HUES6 (cell line): ENCODE data around the gene NOX5.

Experiments
- H3K27ac ChIP-seq: 2 replicates; pipeline ENCODE4 v1.7.0; 2013; ENCODE audit warnings: low read depth, mild to moderate bottlenecking, low read length, inconsistent platforms
- H3K27me3 ChIP-seq: 2 replicates; pipeline ENCODE4 v1.6.1; 2013; ENCODE audit warnings: low read length; ENCODE audit not compliant: control insufficient read depth, insufficient read depth
- H3K36me3 ChIP-seq: 2 replicates; pipeline ENCODE4 v1.6.1; 2013; ENCODE audit warnings: low read length; ENCODE audit not compliant: control insufficient read depth, insufficient read depth
- H3K4me1 ChIP-seq: 2 replicates; pipeline ENCODE4 v1.6.1; 2013; ENCODE audit warnings: low read length; ENCODE audit not compliant: control insufficient read depth, insufficient read depth
- H3K4me3 ChIP-seq: 2 replicates; pipeline ENCODE4 v1.5.1; 2013; ENCODE audit warnings: low read depth, low read length
- H3K9ac ChIP-seq: one replicate; pipeline ENCODE4 v1.6.1; 2013; ENCODE audit warnings: mild to moderate bottlenecking, low read length
- H3K9me3 ChIP-seq: 2 replicates; pipeline ENCODE4 v1.6.1; 2013; ENCODE audit warnings: low read depth, low read length; ENCODE audit not compliant: control insufficient read depth, insufficient read depth

The NOX5 gene

GRCh38 chr15:69002783-69003182, 11.7 kb upstream of the NOX5 start:
- Histone ChIP-seq H3K9me3 (peaks cover 9% of the 10 kb centered on the region), H3K4me3 (no peak overlapping the region), H3K9ac (no peak overlapping the region), H3K36me3 (no peaks in the 10 kb centered on the region), H3K4me1 (peaks cover 26% of the 10 kb centered on the region), H3K27ac (no peak overlapping the region), H3K27me3 (no peaks in the 10 kb centered on the region)

- Histone ChIP-seq H3K4me3 (no peak overlapping the region), H3K36me3 (no peaks in the 10 kb centered on the region), H3K27ac (no peak overlapping the region), H3K9ac (no peak overlapping the region), H3K4me1 (peaks cover 16% of the 10 kb centered on the region), H3K27me3 (no peaks in the 10 kb centered on the region), H3K9me3 (peaks cover 16% of the 10 kb centered on the region)
Observed at GRCh38 chr15:69004011-69004410, 10.5 kb upstream of the NOX5 start.

- Histone ChIP-seq H3K36me3 (no peaks in the 10 kb centered on the region), H3K4me1 (no peaks in the 10 kb centered on the region), H3K27ac (no peak overlapping the region), H3K27me3 (no peaks in the 10 kb centered on the region), H3K9ac (no peak overlapping the region), H3K9me3 (peaks cover 16% of the 10 kb centered on the region), H3K4me3 (no peak overlapping the region)
Observed at GRCh38 chr15:69008056-69008455, 6.4 kb upstream of the NOX5 start.

GRCh38 chr15:69009341-69009740, 5.2 kb upstream of the NOX5 start:
- no peaks in the 10 kb centered on the region for H3K4me1 ChIP-seq
- peaks cover 16% of the 10 kb centered on the region for H3K9me3 ChIP-seq

GRCh38 chr15:69011641-69012040, 2.9 kb upstream of the NOX5 start:
- Histone ChIP-seq H3K4me3 (no peak overlapping the region), H3K4me1 (no peaks in the 10 kb centered on the region), H3K27me3 (no peaks in the 10 kb centered on the region), H3K9ac (no peak overlapping the region), H3K36me3 (no peaks in the 10 kb centered on the region), H3K9me3 (peaks cover 13% of the 10 kb centered on the region), H3K27ac (no peak overlapping the region)

More at GRCh38 chr15:69009341-69009740, 5.2 kb upstream of the NOX5 start:
- Histone ChIP-seq H3K36me3 (no peaks in the 10 kb centered on the region), H3K27ac (no peak overlapping the region), H3K27me3 (no peaks in the 10 kb centered on the region), H3K4me3 (no peak overlapping the region), H3K9ac (no peak overlapping the region)

- H3K27me3 ChIP-seq, result no peaks in the 10 kb centered on the region
- H3K9ac ChIP-seq, result no peak overlapping the region
Observed at GRCh38 chr15:69012761-69013364, 1.6 kb upstream of the NOX5 start.

GRCh38 chr15:69013726-69014406, 629 bp upstream of the NOX5 start:
- Histone ChIP-seq H3K9me3 (0 out of 2 replicates have a peak, but pooled peaks cover under 1% of the 10 kb centered on the region), H3K36me3 (no peaks in the 10 kb centered on the region), H3K9ac (no peak overlapping the region), H3K27ac (no peak overlapping the region), H3K4me1 (peaks cover 5% of the 10 kb centered on the region; the same call in 1 of the 2 replicates), H3K27me3 (no peaks in the 10 kb centered on the region), H3K4me3 (no peak overlapping the region)

More at GRCh38 chr15:69012761-69013364, 1.6 kb upstream of the NOX5 start:
- no peak overlapping the region for H3K27ac ChIP-seq
- no peaks in the 10 kb centered on the region for H3K36me3 ChIP-seq
- peaks cover 6% of the 10 kb centered on the region; the same call in 1 of the 2 replicates for H3K9me3 ChIP-seq
- peaks cover 2% of the 10 kb centered on the region; the same call in 1 of the 2 replicates for H3K4me1 ChIP-seq
- H3K4me3 ChIP-seq, result no peak overlapping the region

GRCh38 chr15:69015591-69015990, 1.1 kb downstream of the NOX5 start:
- H3K4me1 ChIP-seq, result peaks cover 5% of the 10 kb centered on the region; the same call in 1 of the 2 replicates
- H3K9ac ChIP-seq, result no peak overlapping the region
- no peak overlapping the region for H3K27ac ChIP-seq
- H3K27me3 ChIP-seq, result no peaks in the 10 kb centered on the region
- H3K4me3 ChIP-seq, result no peak overlapping the region
- H3K36me3 ChIP-seq, result no peaks in the 10 kb centered on the region
- no peaks in the 10 kb centered on the region for H3K9me3 ChIP-seq

- no peak overlapping the region for H3K9ac ChIP-seq
Observed at GRCh38 chr15:69016021-69016595, 1.6 kb downstream of the NOX5 start.

GRCh38 chr15:69017978-69018377, 3.5 kb downstream of the NOX5 start:
- H3K9me3 ChIP-seq, result no peaks in the 10 kb centered on the region
- H3K27ac ChIP-seq, result no peak overlapping the region
- no peak overlapping the region for H3K9ac ChIP-seq
- H3K27me3 ChIP-seq, result no peaks in the 10 kb centered on the region
- H3K4me1 ChIP-seq, result peaks cover 5% of the 10 kb centered on the region; the same call in 1 of the 2 replicates
- no peak overlapping the region for H3K4me3 ChIP-seq
- no peaks in the 10 kb centered on the region for H3K36me3 ChIP-seq

More at GRCh38 chr15:69016021-69016595, 1.6 kb downstream of the NOX5 start:
- Histone ChIP-seq H3K27ac (no peak overlapping the region), H3K36me3 (no peaks in the 10 kb centered on the region), H3K4me1 (peaks cover 5% of the 10 kb centered on the region; the same call in 1 of the 2 replicates), H3K27me3 (no peaks in the 10 kb centered on the region), H3K4me3 (no peak overlapping the region), H3K9me3 (no peaks in the 10 kb centered on the region)

GRCh38 chr15:69018951-69019350, 4.5 kb downstream of the NOX5 start:
- Histone ChIP-seq H3K36me3 (no peaks in the 10 kb centered on the region), H3K27ac (no peak overlapping the region), H3K4me1 (peaks cover 5% of the 10 kb centered on the region; the same call in 1 of the 2 replicates), H3K4me3 (no peak overlapping the region), H3K9me3 (no peaks in the 10 kb centered on the region), H3K9ac (no peak overlapping the region), H3K27me3 (no peaks in the 10 kb centered on the region)
